ENCODE data around the gene TOM1L2. TPM values are rescaled to one million over a fixed set of nuclear protein-coding genes. Genes with fewer than 3 reads are reported as not detected.

The TOM1L2 gene
- total RNA-seq, 2 donors from 2014 or later, result 47.6 to 68.7 TPM

DNA sequence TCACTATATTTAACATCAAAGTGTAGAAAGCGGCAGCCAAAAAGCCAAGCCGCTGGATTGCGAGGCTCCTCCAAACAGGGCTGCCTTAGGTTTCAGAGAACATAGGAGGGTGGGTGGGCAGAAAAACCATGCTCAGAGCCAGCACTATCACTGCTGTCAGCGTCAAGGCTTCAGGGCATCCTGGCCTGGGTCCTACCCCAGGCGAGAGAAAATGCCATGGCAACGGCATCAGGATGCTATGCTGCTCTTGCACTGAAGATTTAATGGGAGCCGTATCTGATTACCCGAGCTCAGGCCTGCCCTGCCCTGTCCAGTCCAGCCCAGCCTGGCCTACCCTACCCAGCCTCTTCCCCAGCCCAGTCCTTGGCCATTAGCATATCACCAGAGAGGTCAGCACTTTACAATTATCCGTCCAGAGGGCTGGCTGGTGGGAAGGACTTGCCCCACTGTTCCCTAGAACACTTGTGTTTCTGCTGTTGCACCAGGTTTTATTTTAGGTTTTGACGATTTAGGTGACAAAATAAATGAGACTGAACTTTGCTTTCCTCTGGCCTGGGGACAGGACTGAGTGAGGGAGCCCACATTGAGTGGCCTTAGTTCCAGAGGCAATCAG is 61.1 kb downstream of the TOM1L2 start:
- H3K27me3 ChIP-seq, result no peaks in the 10 kb centered on the region
- no peaks in the 10 kb centered on the region for H3K36me3 ChIP-seq
- H3K4me3 ChIP-seq, result no peak overlapping the region
- intact Hi-C loops (cut with DNase I), result no loop called here
- H3K27ac ChIP-seq, result no peak overlapping the region
- TF ChIP-seq, protein P1, sequence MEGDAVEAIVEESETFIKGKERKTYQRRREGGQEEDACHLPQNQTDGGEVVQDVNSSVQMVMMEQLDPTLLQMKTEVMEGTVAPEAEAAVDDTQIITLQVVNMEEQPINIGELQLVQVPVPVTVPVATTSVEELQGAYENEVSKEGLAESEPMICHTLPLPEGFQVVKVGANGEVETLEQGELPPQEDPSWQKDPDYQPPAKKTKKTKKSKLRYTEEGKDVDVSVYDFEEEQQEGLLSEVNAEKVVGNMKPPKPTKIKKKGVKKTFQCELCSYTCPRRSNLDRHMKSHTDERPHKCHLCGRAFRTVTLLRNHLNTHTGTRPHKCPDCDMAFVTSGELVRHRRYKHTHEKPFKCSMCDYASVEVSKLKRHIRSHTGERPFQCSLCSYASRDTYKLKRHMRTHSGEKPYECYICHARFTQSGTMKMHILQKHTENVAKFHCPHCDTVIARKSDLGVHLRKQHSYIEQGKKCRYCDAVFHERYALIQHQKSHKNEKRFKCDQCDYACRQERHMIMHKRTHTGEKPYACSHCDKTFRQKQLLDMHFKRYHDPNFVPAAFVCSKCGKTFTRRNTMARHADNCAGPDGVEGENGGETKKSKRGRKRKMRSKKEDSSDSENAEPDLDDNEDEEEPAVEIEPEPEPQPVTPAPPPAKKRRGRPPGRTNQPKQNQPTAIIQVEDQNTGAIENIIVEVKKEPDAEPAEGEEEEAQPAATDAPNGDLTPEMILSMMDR (IDR thresholded peaks at IDR 0.05), result no peak
- H3K9me3 ChIP-seq, result no peaks in the 10 kb centered on the region
- no peak overlapping the region for H3K9ac ChIP-seq (ENCODE audit: low read depth in 2 of 2, low read length in 2 of 2)
- DNase-seq, result no peak
- H3K4me1 ChIP-seq, result peaks cover 11% of the 10 kb centered on the region

DNA sequence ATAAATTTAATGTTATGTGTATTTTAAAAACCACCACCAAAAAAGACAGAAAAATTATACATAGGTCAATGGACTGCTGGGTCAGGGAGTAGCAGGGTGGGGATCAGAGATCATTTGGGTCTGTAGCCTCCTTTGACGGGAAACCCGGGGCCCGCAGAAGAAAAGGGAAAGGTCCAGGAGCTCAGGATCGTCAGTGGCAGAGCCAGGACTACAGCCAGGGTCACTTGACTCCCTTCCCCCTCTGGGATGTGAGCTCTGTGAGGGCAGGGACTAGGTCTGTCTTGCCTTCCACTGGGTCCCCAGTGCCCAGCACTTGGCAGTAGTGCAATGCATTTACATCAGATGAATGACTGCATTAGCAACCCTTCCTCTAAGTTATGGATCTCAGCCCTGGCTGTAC is 62.1 kb downstream of the TOM1L2 start:
- H3K27ac ChIP-seq, result no peak overlapping the region
- TF ChIP-seq, protein P1 (IDR thresholded peaks at IDR 0.05), result no peak
- H3K9ac ChIP-seq (ENCODE audit: low read depth in 2 of 2, low read length in 2 of 2), result no peak overlapping the region
- intact Hi-C loops (cut with DNase I), result no loop called here
- DNase-seq, result no peak
- no peaks in the 10 kb centered on the region for H3K27me3 ChIP-seq
- no peaks in the 10 kb centered on the region for H3K36me3 ChIP-seq
- no peaks in the 10 kb centered on the region for H3K9me3 ChIP-seq
- no peak overlapping the region for H3K4me3 ChIP-seq
- H3K4me1 ChIP-seq, result peaks cover 11% of the 10 kb centered on the region

DNA sequence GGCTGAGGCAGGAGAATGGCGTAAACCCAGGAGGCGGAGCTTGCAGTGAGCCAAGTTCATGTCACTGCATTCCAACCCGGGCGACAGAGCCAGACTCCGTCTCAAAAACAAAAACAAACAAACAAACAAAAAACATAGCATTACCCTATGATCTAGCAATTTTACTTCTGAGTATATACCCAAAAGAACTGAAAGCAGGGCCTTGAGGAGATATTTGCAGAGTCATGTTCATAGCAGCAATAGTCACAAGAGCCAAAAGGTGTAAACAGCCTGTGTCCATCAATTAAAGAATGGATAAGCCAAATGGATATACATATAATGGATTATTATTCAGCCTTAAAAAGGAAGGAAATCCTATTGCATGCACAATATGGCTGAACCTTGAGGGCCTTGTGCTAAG is 63.1 kb downstream of the TOM1L2 start:
- H3K27me3 ChIP-seq, result no peaks in the 10 kb centered on the region
- no peak overlapping the region for H3K27ac ChIP-seq
- no peak for DNase-seq
- TF ChIP-seq, protein P1 (IDR thresholded peaks at IDR 0.05), result no peak
- H3K9me3 ChIP-seq, result no peaks in the 10 kb centered on the region
- intact Hi-C loops (cut with DNase I), result no loop called here
- H3K36me3 ChIP-seq, result no peaks in the 10 kb centered on the region
- no peak overlapping the region for H3K9ac ChIP-seq (ENCODE audit: low read depth in 2 of 2, low read length in 2 of 2)
- peaks cover 5% of the 10 kb centered on the region for H3K4me1 ChIP-seq
- H3K4me3 ChIP-seq, result no peak overlapping the region

DNA sequence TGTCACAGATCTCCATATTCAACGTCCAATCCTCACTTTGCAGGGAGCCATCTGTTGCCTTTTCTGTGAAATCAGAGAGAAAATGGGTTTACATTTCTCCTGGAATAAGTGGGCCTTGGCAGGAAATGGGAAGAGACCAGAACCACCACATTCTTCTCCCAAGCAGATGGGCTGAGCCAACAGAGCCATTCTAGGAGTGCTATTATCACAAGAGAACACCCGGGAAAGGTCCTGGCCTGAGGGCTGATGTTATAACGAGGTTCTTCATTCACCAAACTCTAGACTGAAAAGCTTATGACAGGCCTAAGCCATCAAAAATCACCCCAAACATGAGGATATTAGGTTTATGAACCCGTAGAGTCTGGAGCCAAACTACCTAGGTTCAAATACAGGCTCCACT is 64.7 kb downstream of the TOM1L2 start:
- TF ChIP-seq, protein P1 (IDR thresholded peaks at IDR 0.05), result no peak
- Histone ChIP-seq H3K4me1 (no peaks in the 10 kb centered on the region), H3K27ac (no peak overlapping the region), H3K27me3 (no peaks in the 10 kb centered on the region), H3K36me3 (no peaks in the 10 kb centered on the region), H3K9me3 (no peaks in the 10 kb centered on the region), H3K4me3 (no peak overlapping the region), H3K9ac (ENCODE audit: low read depth in 2 of 2, low read length in 2 of 2) (no peak overlapping the region)
- DNase-seq, result no peak
- intact Hi-C loops (cut with DNase I), result no loop called here

DNA sequence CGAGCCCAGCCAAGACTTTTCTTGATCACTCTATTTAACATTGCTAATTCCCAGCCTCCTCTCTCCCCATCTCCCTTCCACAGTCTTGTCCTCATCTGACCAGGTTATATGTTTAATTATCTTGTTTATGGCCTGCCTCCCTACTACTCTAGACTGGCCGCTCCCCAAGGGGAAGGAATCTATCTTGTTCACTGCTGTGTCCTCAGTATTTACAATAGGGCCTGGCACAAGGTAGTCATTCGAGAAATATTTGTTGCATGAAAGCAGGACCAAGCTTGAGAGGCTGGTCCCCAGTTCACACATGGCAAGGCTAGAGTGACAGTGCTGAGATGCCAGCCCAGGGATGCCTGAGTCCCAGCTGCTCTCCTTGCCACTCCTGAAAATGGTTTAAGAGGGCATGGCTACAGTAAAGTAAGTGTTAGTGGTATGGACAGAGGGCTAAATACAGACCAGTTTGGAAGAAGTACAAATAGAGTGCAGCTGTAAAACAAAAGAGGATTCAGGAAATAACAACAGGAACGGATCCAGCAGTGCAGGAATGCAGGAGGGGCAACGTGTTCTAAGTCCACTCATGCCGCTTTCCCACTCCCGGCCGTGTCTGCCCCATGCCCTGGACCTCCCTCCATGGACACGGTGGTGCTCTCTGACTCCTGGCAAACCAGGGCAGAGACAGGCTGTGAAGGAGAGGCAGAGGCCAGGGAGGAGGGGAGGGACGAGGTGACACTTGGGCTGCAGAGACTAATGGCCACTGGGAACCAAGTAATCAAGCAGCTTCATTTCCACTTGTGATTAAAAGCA is 65.6 kb downstream of the TOM1L2 start:
- no peaks in the 10 kb centered on the region for H3K27me3 ChIP-seq
- no peak for DNase-seq
- H3K9ac ChIP-seq (ENCODE audit: low read depth in 2 of 2, low read length in 2 of 2), result peak overlapping the region in 1 of 2 donors; percentile 7
- H3K4me3 ChIP-seq, result no peak overlapping the region
- intact Hi-C loops (cut with DNase I), result no loop called here
- H3K9me3 ChIP-seq, result no peaks in the 10 kb centered on the region
- H3K27ac ChIP-seq, result no peak overlapping the region
- H3K4me1 ChIP-seq, result no peaks in the 10 kb centered on the region
- TF ChIP-seq, protein P1 (IDR thresholded peaks at IDR 0.05), result no peak
- H3K36me3 ChIP-seq, result no peaks in the 10 kb centered on the region

All from colonic mucosa (tissue), 4 donors.